ENCODE measurements around the gene RCN2. TPM values are rescaled to one million over a fixed set of nuclear protein-coding genes. Genes with fewer than 3 reads are reported as not detected.
A peak's percentile ranks its signal among the peaks of the same experiment; 100 is the strongest.

Gene RCN2
- total RNA-seq, 1 donor: 50.3 TPM

DNA sequence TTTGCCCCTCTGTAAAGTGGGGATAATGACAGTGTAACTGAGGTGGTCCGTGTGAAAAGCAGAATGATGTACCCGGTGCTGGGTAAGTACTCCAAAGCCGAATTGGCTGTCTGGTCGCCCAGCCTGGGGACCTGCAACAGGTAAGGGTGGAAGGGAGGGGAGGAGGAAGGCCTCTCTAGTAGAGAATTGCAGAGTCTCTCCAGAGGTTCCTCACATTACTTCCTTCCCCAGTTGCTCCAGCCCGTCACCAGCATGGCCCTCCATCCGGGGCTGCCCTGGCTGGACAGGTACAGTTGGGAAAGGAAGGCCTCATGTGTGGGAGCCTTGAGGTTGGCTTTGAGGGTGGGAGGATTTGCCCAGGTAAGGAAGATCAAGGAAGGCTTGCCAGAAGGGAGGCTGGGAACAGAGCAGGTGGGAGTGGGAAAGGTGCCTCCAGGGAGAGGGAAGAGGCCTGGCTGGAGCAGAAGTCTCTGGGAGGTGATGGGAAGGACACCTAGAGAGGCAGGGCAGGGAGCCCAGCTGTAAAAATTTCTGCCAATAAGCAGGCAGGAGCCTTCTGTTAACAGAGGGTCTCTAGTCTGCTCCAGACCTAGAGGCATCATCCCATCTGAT, 61.7 kb downstream of the RCN2 start:
- no peak overlapping the region for H2AFZ ChIP-seq (ENCODE audit: low read length)
- DNase-seq (ENCODE audit: insufficient read length, low spot score, missing footprints): no peak
- TF ChIP-seq, protein P1, sequence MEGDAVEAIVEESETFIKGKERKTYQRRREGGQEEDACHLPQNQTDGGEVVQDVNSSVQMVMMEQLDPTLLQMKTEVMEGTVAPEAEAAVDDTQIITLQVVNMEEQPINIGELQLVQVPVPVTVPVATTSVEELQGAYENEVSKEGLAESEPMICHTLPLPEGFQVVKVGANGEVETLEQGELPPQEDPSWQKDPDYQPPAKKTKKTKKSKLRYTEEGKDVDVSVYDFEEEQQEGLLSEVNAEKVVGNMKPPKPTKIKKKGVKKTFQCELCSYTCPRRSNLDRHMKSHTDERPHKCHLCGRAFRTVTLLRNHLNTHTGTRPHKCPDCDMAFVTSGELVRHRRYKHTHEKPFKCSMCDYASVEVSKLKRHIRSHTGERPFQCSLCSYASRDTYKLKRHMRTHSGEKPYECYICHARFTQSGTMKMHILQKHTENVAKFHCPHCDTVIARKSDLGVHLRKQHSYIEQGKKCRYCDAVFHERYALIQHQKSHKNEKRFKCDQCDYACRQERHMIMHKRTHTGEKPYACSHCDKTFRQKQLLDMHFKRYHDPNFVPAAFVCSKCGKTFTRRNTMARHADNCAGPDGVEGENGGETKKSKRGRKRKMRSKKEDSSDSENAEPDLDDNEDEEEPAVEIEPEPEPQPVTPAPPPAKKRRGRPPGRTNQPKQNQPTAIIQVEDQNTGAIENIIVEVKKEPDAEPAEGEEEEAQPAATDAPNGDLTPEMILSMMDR (IDR thresholded peaks at IDR 0.05; ENCODE audit: extremely low read depth, low read depth, low read length): no peak
- H3K27ac ChIP-seq (ENCODE audit: low read depth, low read length): no peak overlapping the region
- H3K4me3 ChIP-seq (ENCODE audit: insufficient read depth, low read length): no peak overlapping the region
- H3K4me2 ChIP-seq (ENCODE audit: insufficient read depth, low read length): no peak overlapping the region
- H4K20me1 ChIP-seq (ENCODE audit: insufficient read depth, low read length): no peaks in the 10 kb centered on the region
- H3K9me3 ChIP-seq (ENCODE audit: low read depth, low read length): no peaks in the 10 kb centered on the region
- H3K4me1 ChIP-seq (ENCODE audit: insufficient read depth, low read length): peaks cover 9% of the 10 kb centered on the region
- H3K79me2 ChIP-seq (ENCODE audit: insufficient read depth, low read length): no peaks in the 10 kb centered on the region
- no peaks in the 10 kb centered on the region for H3K27me3 ChIP-seq (ENCODE audit: insufficient read depth, low read length)
- H3K36me3 ChIP-seq (ENCODE audit: insufficient read depth, low read length): no peaks in the 10 kb centered on the region

DNA sequence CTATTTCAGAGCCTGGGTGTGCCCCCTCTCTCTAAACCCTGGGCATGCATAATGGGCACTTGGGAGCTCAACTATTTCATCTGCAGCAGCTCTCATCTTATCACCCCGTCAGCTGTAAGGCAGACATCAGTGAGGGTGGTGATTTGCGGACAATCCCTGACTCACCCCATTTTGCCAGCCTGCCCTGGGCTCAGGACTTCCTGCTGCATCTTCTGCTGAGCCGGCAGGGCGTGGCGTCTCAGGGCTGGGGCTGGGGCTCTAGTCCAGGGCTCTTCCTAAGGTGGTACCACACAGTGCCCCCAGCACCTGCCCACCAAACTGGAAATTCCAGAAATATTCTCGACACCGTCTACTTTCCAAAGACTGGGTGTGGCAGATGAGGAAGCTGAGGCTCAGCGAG, 62.5 kb downstream of the RCN2 start:
- Histone ChIP-seq H3K4me2 (ENCODE audit: insufficient read depth, low read length) (no peak overlapping the region), H3K27me3 (ENCODE audit: insufficient read depth, low read length) (no peaks in the 10 kb centered on the region)

DNA sequence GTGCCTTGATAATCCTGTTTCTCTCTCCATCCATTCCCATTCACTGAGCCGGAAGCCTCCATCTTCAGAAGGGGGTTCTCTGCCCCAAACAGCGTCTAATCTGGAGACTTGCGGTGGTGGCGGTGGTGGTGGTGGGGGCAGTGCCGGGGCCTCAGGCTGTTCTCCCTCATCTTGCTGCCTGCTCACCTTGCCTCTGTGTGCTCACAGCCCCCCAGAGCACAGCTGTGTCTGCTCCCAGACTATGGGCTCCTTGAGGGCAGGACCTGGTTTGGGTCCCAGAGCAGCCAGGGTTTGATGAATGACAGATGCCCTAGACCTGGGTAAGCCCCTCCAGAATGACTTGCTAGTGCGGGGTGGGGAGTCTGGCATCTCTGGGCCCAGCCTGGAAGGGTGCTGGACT, 62.9 kb downstream of the RCN2 start:
- H3K4me2 ChIP-seq (ENCODE audit: insufficient read depth, low read length): no peak overlapping the region
- H4K20me1 ChIP-seq (ENCODE audit: insufficient read depth, low read length): no peaks in the 10 kb centered on the region
- H3K9me3 ChIP-seq (ENCODE audit: low read depth, low read length): no peaks in the 10 kb centered on the region
- H3K4me1 ChIP-seq (ENCODE audit: insufficient read depth, low read length): peaks cover 9% of the 10 kb centered on the region
- no peak overlapping the region for H3K27ac ChIP-seq (ENCODE audit: low read depth, low read length)
- no peaks in the 10 kb centered on the region for H3K36me3 ChIP-seq (ENCODE audit: insufficient read depth, low read length)
- no peaks in the 10 kb centered on the region for H3K27me3 ChIP-seq (ENCODE audit: insufficient read depth, low read length)
- no peaks in the 10 kb centered on the region for H3K79me2 ChIP-seq (ENCODE audit: insufficient read depth, low read length)
- TF ChIP-seq, protein P1 (IDR thresholded peaks at IDR 0.05; ENCODE audit: extremely low read depth, low read depth, low read length): no peak
- H3K4me3 ChIP-seq (ENCODE audit: insufficient read depth, low read length): no peak overlapping the region
- DNase-seq (ENCODE audit: insufficient read length, low spot score, missing footprints): no peak
- no peak overlapping the region for H2AFZ ChIP-seq (ENCODE audit: low read length)

More for the DNA sequence above, 62.5 kb downstream of the RCN2 start:
- no peak overlapping the region for H3K4me3 ChIP-seq (ENCODE audit: insufficient read depth, low read length)
- no peak overlapping the region for H2AFZ ChIP-seq (ENCODE audit: low read length)
- peaks cover 9% of the 10 kb centered on the region for H3K4me1 ChIP-seq (ENCODE audit: insufficient read depth, low read length)
- no peak overlapping the region for H3K27ac ChIP-seq (ENCODE audit: low read depth, low read length)
- H3K9me3 ChIP-seq (ENCODE audit: low read depth, low read length): no peaks in the 10 kb centered on the region
- no peaks in the 10 kb centered on the region for H3K36me3 ChIP-seq (ENCODE audit: insufficient read depth, low read length)
- no peaks in the 10 kb centered on the region for H4K20me1 ChIP-seq (ENCODE audit: insufficient read depth, low read length)
- H3K79me2 ChIP-seq (ENCODE audit: insufficient read depth, low read length): no peaks in the 10 kb centered on the region
- no peak for DNase-seq (ENCODE audit: insufficient read length, low spot score, missing footprints)
- TF ChIP-seq, protein P1 (IDR thresholded peaks at IDR 0.05; ENCODE audit: extremely low read depth, low read depth, low read length): no peak

DNA sequence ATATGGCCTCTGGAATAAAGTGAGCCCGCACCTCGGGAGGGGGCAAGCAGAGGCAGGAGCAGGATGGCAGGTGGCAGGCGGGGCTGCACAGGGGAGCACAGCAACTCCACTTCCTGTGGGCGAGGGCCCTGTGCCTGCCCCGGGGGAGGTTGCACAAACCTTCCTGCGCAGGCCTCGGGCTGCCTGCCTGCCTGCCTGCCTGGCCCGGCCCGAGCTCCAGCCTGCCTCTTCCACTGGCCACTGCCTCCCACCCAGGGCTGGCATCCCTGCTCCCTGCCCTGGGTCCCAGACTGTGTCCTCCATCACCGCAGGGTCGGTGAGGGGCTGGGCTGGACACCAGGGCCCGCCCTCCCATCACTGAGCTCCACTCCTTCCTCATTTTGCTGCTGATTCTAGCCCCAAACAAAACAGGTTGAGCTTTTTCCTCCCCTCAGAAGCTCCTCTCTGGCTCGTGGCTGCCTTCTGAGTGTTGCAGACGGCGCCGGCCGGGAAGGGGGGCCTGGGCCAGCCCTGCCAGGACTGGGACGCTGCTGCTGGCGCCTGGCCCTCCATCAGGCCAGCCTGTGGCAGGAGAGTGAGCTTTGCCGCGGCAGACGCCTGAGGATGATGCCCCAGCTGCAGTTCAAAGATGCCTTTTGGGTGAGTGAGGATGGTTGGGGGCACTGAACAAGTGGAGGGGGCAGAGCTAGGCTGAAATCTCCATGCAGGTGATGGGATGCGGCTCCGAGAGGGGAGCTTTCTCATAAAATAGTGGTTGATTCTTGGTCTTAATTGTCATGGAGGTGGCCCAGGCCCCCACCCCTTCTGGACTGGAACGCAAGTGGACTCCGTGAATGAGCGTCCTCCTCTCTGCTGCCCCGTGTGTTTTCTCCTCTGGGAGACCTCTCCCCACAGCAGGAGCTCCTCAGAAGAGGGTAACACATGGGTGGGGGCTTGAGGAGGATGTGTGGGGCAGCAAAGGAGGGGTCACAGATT, 63.7 kb downstream of the RCN2 start, which contains the start of gene PSTPIP1:
TSS of gene PSTPIP1 (plus strand) at position 156 of the 975 bp plus-strand sequence. CDS start at position 604, 448 bp downstream.
- Histone ChIP-seq H3K36me3 (ENCODE audit: insufficient read depth, low read length) (no peaks in the 10 kb centered on the region), H3K27ac (ENCODE audit: low read depth, low read length) (no peak within 1 kb of the TSS), H3K4me1 (ENCODE audit: insufficient read depth, low read length) (peaks cover 9% of the 10 kb centered on the region), H3K27me3 (ENCODE audit: insufficient read depth, low read length) (no peaks in the 10 kb centered on the region), H3K79me2 (ENCODE audit: insufficient read depth, low read length) (no peaks in the 10 kb centered on the region), H2AFZ (ENCODE audit: low read length) (peak within 1 kb of the TSS; percentile 88), H3K4me3 (ENCODE audit: insufficient read depth, low read length) (no peak within 1 kb of the TSS), H3K4me2 (ENCODE audit: insufficient read depth, low read length) (no peak within 1 kb of the TSS), H4K20me1 (ENCODE audit: insufficient read depth, low read length) (no peaks in the 10 kb centered on the region), H3K9me3 (ENCODE audit: low read depth, low read length) (no peaks in the 10 kb centered on the region)
- DNase-seq (ENCODE audit: insufficient read length, low spot score, missing footprints): peak; percentile 71
- TF ChIP-seq, protein P1 (IDR thresholded peaks at IDR 0.05; ENCODE audit: extremely low read depth, low read depth, low read length): no peak
